ENCODE data around the gene ITPRIP. TPM values are rescaled to one million over a fixed set of nuclear protein-coding genes. Genes with fewer than 3 reads are reported as not detected.

Gene ITPRIP
- total and polyA plus RNA-seq, 9 donors, result 10.1 to 38.1 (median 24.7) TPM

- Histone ChIP-seq H3K27me3 (no peaks in the 10 kb centered on the region), H3K27ac (no peak overlapping the region), H3K9me3 (no peaks in the 10 kb centered on the region), H3K36me3 (no peaks in the 10 kb centered on the region), H3K4me3 (no peak overlapping the region), H3K4me1 (ENCODE audit: insufficient read depth) (no peaks in the 10 kb centered on the region)
- intact Hi-C loops (cut with DNase I), result no loop called here
- 75 to 81% (median 76%) methylated on average over 1 of the region's 1 CpG for WGBS, 3 donors
- TF ChIP-seq EP300 (IDR thresholded peaks at IDR 0.05) (no peak), POLR2A (IDR thresholded peaks at IDR 0.05) (no peak), CTCF (IDR thresholded peaks at IDR 0.05) (no peak)
- DNase-seq, result no peak
Observed at GRCh38 chr10:104374591-104374990, 36.3 kb upstream of the ITPRIP start.

GRCh38 chr10:104371753-104372152, 33.5 kb upstream of the ITPRIP start:
- intact Hi-C loops (cut with DNase I), result no loop called here
- no peaks in the 10 kb centered on the region for H3K9me3 ChIP-seq
- H3K27ac ChIP-seq, result no peak overlapping the region
- no peak for TF ChIP-seq POLR2A (IDR thresholded peaks at IDR 0.05)
- TF ChIP-seq EP300 (IDR thresholded peaks at IDR 0.05), result no peak
- TF ChIP-seq CTCF (IDR thresholded peaks at IDR 0.05), result no peak
- H3K4me1 ChIP-seq (ENCODE audit: insufficient read depth), result no peaks in the 10 kb centered on the region
- H3K4me3 ChIP-seq, result no peak overlapping the region
- 92 to 95% (median 93%) methylated on average over 6 of the region's 6 CpGs for WGBS, 3 donors
- no peak for DNase-seq
- H3K36me3 ChIP-seq, result no peaks in the 10 kb centered on the region
- H3K27me3 ChIP-seq, result no peaks in the 10 kb centered on the region

GRCh38 chr10:104368381-104368780, 30.1 kb upstream of the ITPRIP start:
- TF ChIP-seq POLR2A (IDR thresholded peaks at IDR 0.05), result no peak
- no peak for TF ChIP-seq EP300 (IDR thresholded peaks at IDR 0.05)
- TF ChIP-seq CTCF (IDR thresholded peaks at IDR 0.05), result no peak

GRCh38 chr10:104367904-104368303, 29.6 kb upstream of the ITPRIP start:
- Histone ChIP-seq H3K36me3 (no peaks in the 10 kb centered on the region), H3K9me3 (no peaks in the 10 kb centered on the region), H3K4me3 (no peak overlapping the region), H3K4me1 (ENCODE audit: insufficient read depth) (no peaks in the 10 kb centered on the region), H3K27ac (no peak overlapping the region), H3K27me3 (no peaks in the 10 kb centered on the region)
- TF ChIP-seq EP300 (IDR thresholded peaks at IDR 0.05) (no peak), POLR2A (IDR thresholded peaks at IDR 0.05) (no peak), CTCF (IDR thresholded peaks at IDR 0.05) (no peak)
- no peak for DNase-seq
- intact Hi-C loops (cut with DNase I), result no loop called here
- WGBS, 3 donors, result 30 to 39% (median 37%) methylated on average over 8 of the region's 8 CpGs

More at GRCh38 chr10:104368381-104368780, 30.1 kb upstream of the ITPRIP start:
- Histone ChIP-seq H3K27me3 (no peaks in the 10 kb centered on the region), H3K36me3 (no peaks in the 10 kb centered on the region), H3K4me1 (ENCODE audit: insufficient read depth) (no peaks in the 10 kb centered on the region), H3K4me3 (no peak overlapping the region), H3K27ac (no peak overlapping the region), H3K9me3 (no peaks in the 10 kb centered on the region)
- WGBS, 3 donors, result 42 to 58% (median 51%) methylated on average over 2 of the region's 2 CpGs
- DNase-seq, result no peak
- intact Hi-C loops (cut with DNase I), result no loop called here
